Smooth muscle cell (in vitro differentiated cells): ENCODE results near the gene SLIT3. TPM values are rescaled to one million over a fixed set of nuclear protein-coding genes. Genes with fewer than 3 reads are reported as not detected.

Source experiments
- DNase-seq: peaks from one replicate; lab custom pipeline; 2025; ENCODE audit not compliant: unreplicated experiment; lab: John Stamatoyannopoulos, UW
- H2AFZ ChIP-seq: fragments of 200-600 bp; sonication (generic); 2 replicates; pipeline ENCODE4 v1.6.0; 2016; ENCODE audit warnings: antibody characterized with exemption, low read depth, mild to moderate bottlenecking
- H3F3A ChIP-seq: fragments of 200-600 bp; sonication (generic); 2 replicates; pipeline ENCODE4 v1.6.0; 2017; ENCODE audit warnings: antibody characterized with exemption, low read depth
- H3K27ac ChIP-seq: fragments of 200-600 bp; sonication (generic); 2 replicates; pipeline ENCODE4 v1.5.1; 2016; ENCODE audit warnings: low read depth, mild to moderate bottlenecking
- H3K27me3 ChIP-seq: fragments of 200-600 bp; sonication (generic); 2 replicates; pipeline ENCODE4 v1.6.1; 2016; ENCODE audit warnings: low read depth, mild to moderate bottlenecking
- H3K36me3 ChIP-seq: fragments of 200-600 bp; sonication (generic); 2 replicates; pipeline ENCODE4 v1.5.1; 2016; ENCODE audit warnings: low read depth
- H3K4me1 ChIP-seq: fragments of 200-600 bp; sonication (generic); 2 replicates; pipeline ENCODE4 v1.5.1; 2016; ENCODE audit warnings: low read depth
- H3K4me2 ChIP-seq: fragments of 200-600 bp; sonication (generic); 2 replicates; pipeline ENCODE4 v1.6.0; 2016; ENCODE audit warnings: mild to moderate bottlenecking
- H3K4me3 ChIP-seq: fragments of 200-600 bp; sonication (generic); 2 replicates; pipeline ENCODE4 v1.5.1; 2016; ENCODE audit warnings: mild to moderate bottlenecking
- H3K79me2 ChIP-seq: fragments of 200-600 bp; sonication (generic); 2 replicates; pipeline ENCODE4 v1.6.0; 2016; ENCODE audit warnings: low read depth, mild to moderate bottlenecking
- H3K9ac ChIP-seq: fragments of 200-600 bp; sonication (generic); 2 replicates; pipeline ENCODE4 v1.6.0; 2016; ENCODE audit warnings: low read depth
- H3K9me3 ChIP-seq: fragments of 200-600 bp; sonication (generic); replicated peaks from 2 replicates; pipeline ENCODE4 v1.5.1; 2016; ENCODE audit warnings: low read depth
- H4K20me1 ChIP-seq: fragments of 200-600 bp; sonication (generic); 2 replicates; pipeline ENCODE4 v1.6.0; 2016; ENCODE audit warnings: low read depth
- WGBS: methylation state at CpG from one replicate; pipeline ENCODE4 v1.1.7; 2016; ENCODE audit warnings: low lambda C conversion rate; 5-methylcytosine and 5-hydroxymethylcytosine counted together
- polyA plus RNA-seq: library from polyadenylated mRNA; unstranded; fragments of >200 nt; fragmentation: Nextera tagmentation; extraction: Ambion mirVana; gene quantifications from 2 replicates; pipeline ENCODE4 v1.2.1, GENCODE V29; 2016
- total RNA-seq: library from RNA; depleted of rRNA; stranded (reverse); fragments of >200 nt; gene quantifications from 2 replicates; pipeline ENCODE4 v1.2.3, GENCODE V29; 2014
- TF ChIP-seq, protein P1 (sequence below): fragments of 200-600 bp; sonication (generic); IDR thresholded peaks from 2 replicates; pipeline ENCODE4 v1.5.1; 2017; ENCODE audit warnings: borderline replicate concordance, mild to moderate bottlenecking, antibody characterized with exemption; ENCODE audit not compliant: insufficient read depth, poor library complexity, severe bottlenecking

Gene SLIT3
- total and polyA plus RNA-seq, 2 experiments from 2014 or later: 25.4 to 29.5 TPM

- DNase-seq: no peak
- Histone ChIP-seq H3F3A (no peaks in the 10 kb centered on the region), H3K4me2 (no peak overlapping the region), H3K36me3 (no peaks in the 10 kb centered on the region), H3K27me3 (no peaks in the 10 kb centered on the region), H3K9me3 (no peaks in the 10 kb centered on the region), H4K20me1 (peaks cover 7% of the 10 kb centered on the region), H3K9ac (no peak overlapping the region), H2AFZ (no peak overlapping the region), H3K79me2 (no peaks in the 10 kb centered on the region), H3K4me3 (no peak overlapping the region), H3K27ac (no peak overlapping the region), H3K4me1 (peaks cover 7% of the 10 kb centered on the region)
- 91% methylated on average over 2 of the region's 2 CpGs for WGBS
- TF ChIP-seq, protein P1, sequence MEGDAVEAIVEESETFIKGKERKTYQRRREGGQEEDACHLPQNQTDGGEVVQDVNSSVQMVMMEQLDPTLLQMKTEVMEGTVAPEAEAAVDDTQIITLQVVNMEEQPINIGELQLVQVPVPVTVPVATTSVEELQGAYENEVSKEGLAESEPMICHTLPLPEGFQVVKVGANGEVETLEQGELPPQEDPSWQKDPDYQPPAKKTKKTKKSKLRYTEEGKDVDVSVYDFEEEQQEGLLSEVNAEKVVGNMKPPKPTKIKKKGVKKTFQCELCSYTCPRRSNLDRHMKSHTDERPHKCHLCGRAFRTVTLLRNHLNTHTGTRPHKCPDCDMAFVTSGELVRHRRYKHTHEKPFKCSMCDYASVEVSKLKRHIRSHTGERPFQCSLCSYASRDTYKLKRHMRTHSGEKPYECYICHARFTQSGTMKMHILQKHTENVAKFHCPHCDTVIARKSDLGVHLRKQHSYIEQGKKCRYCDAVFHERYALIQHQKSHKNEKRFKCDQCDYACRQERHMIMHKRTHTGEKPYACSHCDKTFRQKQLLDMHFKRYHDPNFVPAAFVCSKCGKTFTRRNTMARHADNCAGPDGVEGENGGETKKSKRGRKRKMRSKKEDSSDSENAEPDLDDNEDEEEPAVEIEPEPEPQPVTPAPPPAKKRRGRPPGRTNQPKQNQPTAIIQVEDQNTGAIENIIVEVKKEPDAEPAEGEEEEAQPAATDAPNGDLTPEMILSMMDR: no peak
These were observed 221.2 kb downstream of the SLIT3 start for GRCh38 chr5:169079697-169080096.

GRCh38 chr5:169074839-169075238 lies 226.1 kb downstream of the SLIT3 start:
- 81% methylated on average over 3 of the region's 3 CpGs for WGBS

DNA sequence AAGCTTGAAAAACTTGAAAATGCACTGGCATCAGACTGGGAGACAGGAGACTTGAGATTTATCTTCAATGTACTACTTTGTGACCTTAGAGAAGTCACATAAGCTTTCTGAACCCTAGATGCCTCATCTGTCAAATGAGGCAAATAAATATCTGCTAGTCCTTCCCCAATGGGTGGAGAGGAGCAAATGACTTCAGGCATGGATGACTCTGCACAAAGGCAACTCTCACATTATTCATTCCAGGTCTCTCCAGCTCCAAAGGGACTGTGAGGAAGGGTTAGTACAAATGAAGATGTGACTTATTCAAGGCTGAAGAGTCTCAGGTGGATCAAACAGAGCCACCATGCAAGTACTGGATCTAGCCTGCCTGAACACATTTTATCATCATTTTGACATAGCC lies 228.7 kb downstream of the SLIT3 start:
- TF ChIP-seq, protein P1: no peak

More at GRCh38 chr5:169074839-169075238, 226.1 kb downstream of the SLIT3 start:
- TF ChIP-seq, protein P1: no peak
- Histone ChIP-seq H3K9ac (no peak overlapping the region), H3K9me3 (no peaks in the 10 kb centered on the region), H3K4me3 (no peak overlapping the region), H3K79me2 (no peaks in the 10 kb centered on the region), H3K4me2 (no peak overlapping the region), H3K4me1 (no peaks in the 10 kb centered on the region), H3K27me3 (peaks cover 3% of the 10 kb centered on the region), H3K36me3 (no peaks in the 10 kb centered on the region), H3F3A (no peaks in the 10 kb centered on the region), H4K20me1 (no peaks in the 10 kb centered on the region), H3K27ac (no peak overlapping the region), H2AFZ (no peak overlapping the region)
- DNase-seq: no peak

GRCh38 chr5:169070413-169070812 lies 230.5 kb downstream of the SLIT3 start:
- Histone ChIP-seq H3K27me3 (peaks cover 3% of the 10 kb centered on the region), H3F3A (no peaks in the 10 kb centered on the region), H3K4me2 (no peak overlapping the region), H3K9ac (no peak overlapping the region), H3K36me3 (no peaks in the 10 kb centered on the region), H3K27ac (no peak overlapping the region), H4K20me1 (no peaks in the 10 kb centered on the region), H3K79me2 (no peaks in the 10 kb centered on the region), H3K4me3 (no peak overlapping the region), H2AFZ (no peak overlapping the region), H3K9me3 (no peaks in the 10 kb centered on the region), H3K4me1 (no peaks in the 10 kb centered on the region)
- DNase-seq: no peak
- TF ChIP-seq, protein P1: no peak
- WGBS: 90% methylated on average over 4 of the region's 4 CpGs

More for the DNA sequence above, 228.7 kb downstream of the SLIT3 start:
- no peaks in the 10 kb centered on the region for H3K36me3 ChIP-seq
- H3K79me2 ChIP-seq: no peaks in the 10 kb centered on the region
- H3F3A ChIP-seq: no peaks in the 10 kb centered on the region
- peaks cover 3% of the 10 kb centered on the region for H3K27me3 ChIP-seq
- H3K9ac ChIP-seq: no peak overlapping the region
- H3K4me1 ChIP-seq: no peaks in the 10 kb centered on the region
- DNase-seq: no peak
- no peaks in the 10 kb centered on the region for H4K20me1 ChIP-seq
- no peak overlapping the region for H3K4me2 ChIP-seq
- no peak overlapping the region for H2AFZ ChIP-seq
- no peaks in the 10 kb centered on the region for H3K9me3 ChIP-seq
- no peak overlapping the region for H3K27ac ChIP-seq
- no peak overlapping the region for H3K4me3 ChIP-seq
